Measurements from ENCODE around the gene PLD2. TPM values are rescaled to one million over a fixed set of nuclear protein-coding genes. Genes with fewer than 3 reads are reported as not detected.

Gene PLD2
- total and polyA plus RNA-seq, 2 donors (not counting 1 experiment from before 2014, with no cell fraction given), result 53.1 to 69.2 TPM

- WGBS (ENCODE audit: insufficient coverage), result 42% methylated on average over 5 of the region's 5 CpGs
- H3K9me3 Mint-ChIP-seq (ENCODE audit: insufficient read depth), result no peaks in the 10 kb centered on the region
- Histone ChIP-seq H3K9ac (ENCODE audit: low read length) (no peak overlapping the region), H3K79me2 (ENCODE audit: control insufficient read depth, insufficient read depth, low read length) (peaks cover 59% of the 10 kb centered on the region), H4K20me1 (ENCODE audit: control insufficient read depth, insufficient read depth, low read length, poor library complexity, severe bottlenecking) (peaks cover 70% of the 10 kb centered on the region), H2AFZ (ENCODE audit: insufficient read depth, low read depth, low read length, poor library complexity, severe bottlenecking) (no peak overlapping the region), H3K4me2 (replicated peaks; ENCODE audit: low read depth, low read length, poor library complexity, severe bottlenecking) (no peak overlapping the region), H3K9me3 (ENCODE audit: control extremely low read depth in 1 of 3, control insufficient read depth in 2 of 3, insufficient read depth in 1 of 3, low read length in 2 of 3) (no peaks in the 10 kb centered on the region), H3K4me1 (ENCODE audit: control insufficient read depth in 2 of 2, insufficient read depth in 2 of 2, low read length in 2 of 2) (no peaks in the 10 kb centered on the region), H3K4me3 (ENCODE audit: control extremely low read depth in 1 of 5, extremely low read depth in 1 of 5, insufficient read depth in 1 of 5, low read depth in 2 of 5, low read length in 4 of 5) (no peak overlapping the region), H3K36me3 (replicated peaks in 1 of 2; ENCODE audit: control extremely low read depth in 1 of 2, control insufficient read depth in 1 of 2, extremely low read depth in 1 of 2, insufficient read depth in 2 of 2, low read length in 1 of 2) (peaks cover 2 to 31% of the 10 kb centered on the region in 2 experiments), H3K27ac (ENCODE audit: low read length in 2 of 2) (no peak overlapping the region), H3K27me3 (replicated peaks in 1 of 4; ENCODE audit: control extremely low read depth in 1 of 4, control insufficient read depth in 3 of 4, insufficient read depth in 4 of 4, low read length in 3 of 4) (no peaks in the 10 kb centered on the region)
- ChIA-PET POLR2A (no interaction called here), CTCF (no interaction called here)
- H3K4me1 Mint-ChIP-seq, result peaks cover 7% of the 10 kb centered on the region
- TF ChIP-seq CTCF (IDR thresholded peaks at IDR 0.05), result no peak
- no peak for TF ChIP-seq EZH2 (IDR thresholded peaks at IDR 0.05; ENCODE audit: borderline replicate concordance, insufficient read depth, low read depth, low read length, poor library complexity, severe bottlenecking)
- no peak for ATAC-seq (ENCODE audit: low read depth)
- no peaks in the 10 kb centered on the region for H3K27me3 Mint-ChIP-seq
- H3K4me3 Mint-ChIP-seq, result no peak overlapping the region
- no peak for DNase-seq
- intact Hi-C loops (cut with micrococcal nuclease), result no loop called here
- H3K27ac Mint-ChIP-seq, result no peak overlapping the region
Measured at GRCh38 chr17:4858882-4859260, 51.9 kb downstream of the PLD2 start.

- H3K4me1 ChIP-seq (ENCODE audit: control insufficient read depth in 2 of 2, insufficient read depth in 2 of 2, low read length in 2 of 2), result no peaks in the 10 kb centered on the region
- H3K9ac ChIP-seq (ENCODE audit: low read length), result no peak overlapping the region
- H3K27ac ChIP-seq (ENCODE audit: low read length in 2 of 2), result no peak overlapping the region
- no peak overlapping the region for H3K27ac Mint-ChIP-seq
- H2AFZ ChIP-seq (ENCODE audit: insufficient read depth, low read depth, low read length, poor library complexity, severe bottlenecking), result no peak overlapping the region
- no peak for TF ChIP-seq CTCF (IDR thresholded peaks at IDR 0.05)
- no peak for TF ChIP-seq EZH2 (IDR thresholded peaks at IDR 0.05; ENCODE audit: borderline replicate concordance, insufficient read depth, low read depth, low read length, poor library complexity, severe bottlenecking)
- peaks cover 7% of the 10 kb centered on the region for H3K4me1 Mint-ChIP-seq
- CTCF ChIA-PET, result interaction anchor here (1.0 kb wide), 1 partner anchor 9 kb away, joined by 4 read pairs; no protein-coding TSS in a partner anchor
- peaks cover 73% of the 10 kb centered on the region for H4K20me1 ChIP-seq (ENCODE audit: control insufficient read depth, insufficient read depth, low read length, poor library complexity, severe bottlenecking)
- H3K4me3 ChIP-seq (ENCODE audit: control extremely low read depth in 1 of 5, extremely low read depth in 1 of 5, insufficient read depth in 1 of 5, low read depth in 2 of 5, low read length in 4 of 5), result no peak overlapping the region
- peaks cover 50% of the 10 kb centered on the region for H3K79me2 ChIP-seq (ENCODE audit: control insufficient read depth, insufficient read depth, low read length)
- no peak overlapping the region for H3K4me2 ChIP-seq (replicated peaks; ENCODE audit: low read depth, low read length, poor library complexity, severe bottlenecking)
- no peaks in the 10 kb centered on the region for H3K27me3 Mint-ChIP-seq
- H3K27me3 ChIP-seq (replicated peaks in 1 of 4; ENCODE audit: control extremely low read depth in 1 of 4, control insufficient read depth in 3 of 4, insufficient read depth in 4 of 4, low read length in 3 of 4), result no peaks in the 10 kb centered on the region
- H3K9me3 ChIP-seq (ENCODE audit: control extremely low read depth in 1 of 3, control insufficient read depth in 2 of 3, insufficient read depth in 1 of 3, low read length in 2 of 3), result no peaks in the 10 kb centered on the region
- intact Hi-C loops (cut with micrococcal nuclease), result no loop called here
- H3K36me3 ChIP-seq (replicated peaks in 1 of 2; ENCODE audit: control extremely low read depth in 1 of 2, control insufficient read depth in 1 of 2, extremely low read depth in 1 of 2, insufficient read depth in 2 of 2, low read length in 1 of 2), result peaks cover 2 to 31% of the 10 kb centered on the region in 2 experiments
- no peaks in the 10 kb centered on the region for H3K9me3 Mint-ChIP-seq (ENCODE audit: insufficient read depth)
- POLR2A ChIA-PET, result interaction anchor here (0.6 kb wide), 1 partner anchor 11 kb away, joined by 3 read pairs; no protein-coding TSS in a partner anchor
- DNase-seq, result no peak
- WGBS (ENCODE audit: insufficient coverage), result over 99% methylated on average over 31 of the region's 32 CpGs
- ATAC-seq (ENCODE audit: low read depth), result no peak
- no peak overlapping the region for H3K4me3 Mint-ChIP-seq
Measured at GRCh38 chr17:4859816-4860625, 53.1 kb downstream of the PLD2 start.

All from B cell (primary cell).